GM19239 (cell line): ENCODE results near the gene FGFR4.

Experiments used
- DNase-seq: peaks from one replicate; pipeline ENCODE4 v3.0.0; 2011; ENCODE audit warnings: low spot score; ENCODE audit not compliant: insufficient read length
- FAIRE-seq: peaks from 2 replicates; lab custom pipeline; 2011; peaks lifted over from hg19 to GRCh38; lab: Jason Lieb, UNC

The FGFR4 gene

GRCh38 chr5:177083357-177083756, 3.4 kb upstream of the FGFR4 start:
- no peak for FAIRE-seq

GRCh38 chr5:177084175-177084574, 2.5 kb upstream of the FGFR4 start:
- DNase-seq, result no peak
- FAIRE-seq, result no peak

More at GRCh38 chr5:177083357-177083756, 3.4 kb upstream of the FGFR4 start:
- no peak for DNase-seq

- FAIRE-seq (peak; percentile 23), DNase-seq (no peak)
Measured at GRCh38 chr5:177085985-177086653, 596 bp upstream of the FGFR4 start.

GRCh38 chr5:177087398-177088005, 787 bp downstream of the FGFR4 start:
- FAIRE-seq (no peak), DNase-seq (no peak)

GRCh38 chr5:177089127-177089526, 2.4 kb downstream of the FGFR4 start:
- FAIRE-seq (no peak), DNase-seq (no peak)

- FAIRE-seq, result no peak
- no peak for DNase-seq
Measured at GRCh38 chr5:177089825-177090641, 3.3 kb downstream of the FGFR4 start.

- DNase-seq (no peak), FAIRE-seq (no peak)
Measured at GRCh38 chr5:177090813-177091212, 4.1 kb downstream of the FGFR4 start.

GRCh38 chr5:177091232-177091631, 4.5 kb downstream of the FGFR4 start:
- DNase-seq (no peak), FAIRE-seq (no peak)

- no peak for DNase-seq
- no peak for FAIRE-seq
Measured at GRCh38 chr5:177092178-177093081, 5.7 kb downstream of the FGFR4 start.

- FAIRE-seq, result no peak
- no peak for DNase-seq
Measured at GRCh38 chr5:177093082-177093712, 6.5 kb downstream of the FGFR4 start.

GRCh38 chr5:177093803-177094202, 7.1 kb downstream of the FGFR4 start:
- FAIRE-seq (no peak), DNase-seq (no peak)

- FAIRE-seq, result no peak
Measured at GRCh38 chr5:177094224-177095087, 7.7 kb downstream of the FGFR4 start.

GRCh38 chr5:177095088-177095669, 8.5 kb downstream of the FGFR4 start:
- DNase-seq, result no peak
- FAIRE-seq, result no peak

More at GRCh38 chr5:177094224-177095087, 7.7 kb downstream of the FGFR4 start:
- DNase-seq, result no peak

- FAIRE-seq (no peak), DNase-seq (no peak)
Measured at GRCh38 chr5:177096162-177097015, 9.7 kb downstream of the FGFR4 start.

- FAIRE-seq (no peak), DNase-seq (no peak)
Measured at GRCh38 chr5:177097016-177097985, 10.6 kb downstream of the FGFR4 start.

GRCh38 chr5:177098120-177098469, 11.4 kb downstream of the FGFR4 start:
- FAIRE-seq, result no peak
- no peak for DNase-seq
